ENCODE measurements around the gene TMEM88.

DNA sequence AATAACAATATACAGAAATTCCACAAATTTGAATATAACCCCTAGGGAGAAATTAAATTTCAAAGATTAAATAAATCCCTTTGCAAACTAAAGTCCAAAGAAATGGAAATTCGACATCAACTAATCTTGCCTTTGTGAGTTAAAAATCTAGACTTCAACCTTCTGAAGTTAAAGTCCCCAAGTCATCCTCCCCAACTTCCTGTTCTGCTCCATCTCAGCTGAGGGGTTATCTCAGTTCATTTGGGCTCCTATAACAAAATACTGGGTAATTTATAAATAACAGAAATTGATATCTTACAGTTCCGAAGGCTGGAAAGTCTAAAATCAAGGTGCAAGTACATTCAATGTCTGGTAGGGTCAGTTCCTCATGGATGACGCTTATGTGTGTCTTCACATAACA lies 43.6 kb upstream of the TMEM88 start:
- TF ChIP-seq POLR2AphosphoS5 (IDR thresholded peaks at IDR 0.05), result no peak
- TF ChIP-seq, protein P1, sequence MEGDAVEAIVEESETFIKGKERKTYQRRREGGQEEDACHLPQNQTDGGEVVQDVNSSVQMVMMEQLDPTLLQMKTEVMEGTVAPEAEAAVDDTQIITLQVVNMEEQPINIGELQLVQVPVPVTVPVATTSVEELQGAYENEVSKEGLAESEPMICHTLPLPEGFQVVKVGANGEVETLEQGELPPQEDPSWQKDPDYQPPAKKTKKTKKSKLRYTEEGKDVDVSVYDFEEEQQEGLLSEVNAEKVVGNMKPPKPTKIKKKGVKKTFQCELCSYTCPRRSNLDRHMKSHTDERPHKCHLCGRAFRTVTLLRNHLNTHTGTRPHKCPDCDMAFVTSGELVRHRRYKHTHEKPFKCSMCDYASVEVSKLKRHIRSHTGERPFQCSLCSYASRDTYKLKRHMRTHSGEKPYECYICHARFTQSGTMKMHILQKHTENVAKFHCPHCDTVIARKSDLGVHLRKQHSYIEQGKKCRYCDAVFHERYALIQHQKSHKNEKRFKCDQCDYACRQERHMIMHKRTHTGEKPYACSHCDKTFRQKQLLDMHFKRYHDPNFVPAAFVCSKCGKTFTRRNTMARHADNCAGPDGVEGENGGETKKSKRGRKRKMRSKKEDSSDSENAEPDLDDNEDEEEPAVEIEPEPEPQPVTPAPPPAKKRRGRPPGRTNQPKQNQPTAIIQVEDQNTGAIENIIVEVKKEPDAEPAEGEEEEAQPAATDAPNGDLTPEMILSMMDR (IDR thresholded peaks at IDR 0.05), result no peak
